ENCODE measurements around the gene SHTN1. TPM values are rescaled to one million over a fixed set of nuclear protein-coding genes. Genes with fewer than 3 reads are reported as not detected.

Gene SHTN1
- total and polyA plus RNA-seq, 2 experiments from 2014 or later = 6.7 to 8.0 TPM

DNA sequence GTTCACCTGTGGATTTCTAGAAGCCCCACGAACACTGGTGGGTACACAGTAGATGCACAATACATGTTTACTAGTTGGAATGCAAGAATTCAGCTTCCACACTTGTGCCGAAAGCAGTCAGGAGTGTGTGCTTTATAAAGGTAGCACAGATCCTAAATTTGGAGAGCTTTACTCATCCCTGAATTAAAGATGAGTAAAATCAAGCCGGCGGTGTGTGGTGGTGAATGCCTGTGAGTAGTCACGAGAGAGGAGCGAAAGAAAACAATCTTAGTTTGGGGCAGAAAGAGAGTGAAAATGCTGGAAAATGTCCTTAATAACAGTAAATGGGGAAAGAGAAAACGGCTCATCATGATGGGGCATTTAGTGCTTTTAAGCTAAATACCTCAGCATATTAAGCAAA is 169.3 kb downstream of the SHTN1 start (continued):
- no peak for TF ChIP-seq ZNF462 (CRISPR knock-in tag; IDR thresholded peaks at IDR 0.05)
- TF ChIP-seq ZNF114 (CRISPR knock-in tag; IDR thresholded peaks at IDR 0.05) = no peak
- TF ChIP-seq CREB1 (CRISPR knock-in tag; IDR thresholded peaks at IDR 0.05; ENCODE audit: low read depth) = no peak
- no peak for TF ChIP-seq POLR2AphosphoS5 (IDR thresholded peaks at IDR 0.05; ENCODE audit: low read depth)
- TF ChIP-seq STAT1 (IDR thresholded peaks at IDR 0.05; ENCODE audit: unreplicated experiment) = no peak
- no peak for TF ChIP-seq JUNB (IDR thresholded peaks at IDR 0.05; ENCODE audit: unreplicated experiment)

DNA sequence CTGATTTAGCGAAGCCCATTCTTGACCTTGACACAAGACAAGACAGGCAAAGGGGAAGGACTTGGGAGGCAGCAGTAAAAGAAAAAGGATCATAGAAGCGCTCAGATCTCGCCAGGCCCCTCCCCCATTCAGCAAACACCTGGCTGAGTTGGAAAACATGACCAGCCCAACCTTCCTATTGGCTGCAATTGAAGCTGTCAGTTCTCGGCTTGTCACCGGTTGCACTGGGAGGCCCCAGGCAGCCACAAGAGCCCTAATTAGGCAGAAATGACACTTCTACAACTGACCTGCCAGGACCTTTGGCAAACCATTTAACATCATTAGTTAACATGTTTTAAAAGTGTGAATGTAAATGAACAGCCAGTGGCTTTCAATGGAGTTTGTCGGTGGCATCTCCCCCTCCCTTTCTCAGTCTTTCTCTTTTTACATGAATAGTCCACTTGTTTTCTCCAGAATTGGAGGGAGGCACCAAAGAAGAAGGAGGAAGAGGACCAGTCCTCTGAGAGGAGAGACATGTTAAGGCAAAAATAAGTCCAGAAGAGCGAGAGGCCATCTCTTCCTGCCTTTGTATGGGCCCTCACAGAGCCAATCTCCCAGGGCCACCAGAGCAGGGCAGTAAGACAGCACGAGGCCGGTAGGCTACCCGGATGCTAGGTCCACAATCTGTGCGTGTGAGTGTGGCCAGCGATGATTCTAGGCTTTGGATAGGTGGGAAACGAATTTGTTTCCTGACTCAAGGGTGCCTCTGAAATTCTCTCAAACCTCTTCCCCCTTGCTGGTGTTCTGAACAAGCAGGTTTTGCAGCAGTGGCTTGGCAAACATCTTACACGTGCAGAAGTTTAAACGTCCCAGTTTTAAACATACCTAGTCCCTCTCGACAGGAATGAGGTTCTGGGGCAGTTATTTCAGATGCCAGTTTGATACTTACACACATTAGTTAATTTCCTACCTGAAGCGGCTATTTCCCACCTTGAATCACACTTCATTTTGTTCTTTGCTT is 170.7 kb downstream of the SHTN1 start:
- peak overlapping the region; percentile 36; the same call in 1 of the 3 replicates for H3K4me3 Mint-ChIP-seq
- ATAC-seq = peak; percentile 62
- Histone ChIP-seq H3K4me2 (peak overlapping the region; percentile 58), H3K36me3 (ENCODE audit: insufficient read depth) (no peaks in the 10 kb centered on the region), H3F3A (replicated peaks; ENCODE audit: low read depth) (no peaks in the 10 kb centered on the region; the same call in 1 of the 2 replicates), H3K79me2 (replicated peaks; ENCODE audit: insufficient read depth) (no peaks in the 10 kb centered on the region), H3K27me3 (ENCODE audit: insufficient read depth) (no peaks in the 10 kb centered on the region), H3K27ac (ENCODE audit: low read depth) (no peak overlapping the region), H3K9me2 (ENCODE audit: insufficient read depth) (no peaks in the 10 kb centered on the region), H4K20me1 (replicated peaks; ENCODE audit: insufficient read depth) (no peaks in the 10 kb centered on the region), H2AFZ (no peak overlapping the region), H3K4me3 (peak overlapping the region; percentile 26; the same call in 1 of the 2 replicates), H3K4me1 (ENCODE audit: insufficient read depth) (peaks cover 48% of the 10 kb centered on the region)
- peak; percentile 81 for DNase-seq (ENCODE audit: low spot score)
- H3K27me3 Mint-ChIP-seq (ENCODE audit: insufficient read depth, low read depth, poor library complexity) = peaks cover 8% of the 10 kb centered on the region
- peaks cover 58% of the 10 kb centered on the region for H3K4me1 Mint-ChIP-seq
- no peaks in the 10 kb centered on the region for H3K9me3 Mint-ChIP-seq
- no peak overlapping the region for H3K27ac Mint-ChIP-seq
- H3K36me3 Mint-ChIP-seq (ENCODE audit: low read depth) = no peaks in the 10 kb centered on the region
- TF ChIP-seq JUNB (IDR thresholded peaks at IDR 0.05; ENCODE audit: unreplicated experiment) = no peak
- TF ChIP-seq CREB1 (CRISPR knock-in tag; IDR thresholded peaks at IDR 0.05; ENCODE audit: low read depth) = peak; percentile 62; the same call in 1 of the 2 replicates
- TF ChIP-seq ZNF462 (CRISPR knock-in tag; IDR thresholded peaks at IDR 0.05) = no peak
